ENCODE data around the gene CYTH1.

Gene CYTH1

DNA sequence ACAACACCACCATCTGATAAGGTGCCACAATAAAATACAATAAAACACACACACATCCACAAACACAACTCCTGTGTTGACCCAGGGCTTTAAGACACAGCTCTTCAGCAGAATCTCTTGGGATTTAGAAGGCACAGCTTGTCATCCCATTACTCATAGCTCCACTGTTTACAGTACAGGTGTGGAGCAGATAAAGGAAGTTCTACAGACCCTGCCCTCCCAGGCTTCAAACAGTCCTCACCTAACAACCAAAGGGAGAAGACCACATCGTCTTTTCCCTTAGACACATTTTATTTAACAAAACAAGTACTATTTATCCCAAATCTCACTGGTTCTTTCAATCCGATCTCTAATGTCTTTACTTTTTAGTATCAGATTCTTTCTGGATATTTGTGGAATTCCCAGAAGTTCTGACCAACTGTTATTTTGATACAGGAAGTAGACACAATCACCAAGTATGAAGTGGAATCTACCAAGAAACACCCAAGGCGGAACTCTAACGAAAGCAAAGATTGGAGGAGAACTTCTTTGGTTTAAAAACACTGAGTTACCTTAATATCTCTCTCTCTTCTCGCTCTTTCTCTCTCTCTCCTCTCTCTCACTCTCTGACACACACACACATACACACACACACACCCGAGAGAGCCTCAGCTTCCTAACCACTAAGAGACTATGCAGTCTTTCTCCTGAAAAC is 46.1 kb downstream of the CYTH1 start:
- no peak for DNase-seq (ENCODE audit: low read depth in 2 of 2)

DNA sequence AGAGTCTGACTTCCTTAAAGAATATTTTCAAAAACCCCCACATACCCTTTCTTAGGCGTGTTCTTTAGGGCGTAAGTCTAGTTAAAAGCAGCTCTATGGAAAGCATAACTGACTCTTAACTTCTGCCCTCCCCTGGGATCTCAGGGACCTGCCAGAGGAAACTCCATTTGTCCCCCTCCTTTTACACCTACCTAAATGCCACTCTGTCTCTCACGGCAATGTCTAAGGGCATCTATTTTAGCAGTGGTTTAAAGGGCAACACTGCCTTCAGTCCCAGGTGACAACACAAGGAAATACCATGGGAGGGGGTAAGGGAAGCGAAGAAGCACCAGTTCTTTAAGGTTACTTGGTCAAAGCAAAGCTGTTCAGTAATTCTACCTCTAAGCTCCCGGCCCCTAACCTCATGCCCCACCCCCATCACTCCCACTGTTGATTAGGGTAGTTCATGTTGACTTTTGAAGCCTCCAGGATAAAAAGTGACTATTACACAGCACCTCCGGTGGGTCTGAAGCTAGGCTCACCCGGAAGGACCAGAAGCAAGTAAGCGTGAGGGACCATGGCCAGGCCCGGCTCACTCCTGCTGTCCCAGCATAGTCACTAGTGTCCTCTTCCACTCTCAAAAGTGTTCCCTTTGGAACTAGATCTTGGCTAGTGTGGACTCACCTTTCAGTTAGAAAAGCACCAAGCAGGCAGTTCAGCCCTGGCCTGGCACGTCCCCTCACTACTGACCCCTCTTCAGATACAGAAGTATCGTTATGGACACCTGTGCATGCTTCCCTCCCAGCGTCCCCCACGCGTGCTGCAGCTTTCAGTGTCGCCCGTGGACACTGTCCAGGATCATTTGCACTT is 47.1 kb downstream of the CYTH1 start:
- DNase-seq (ENCODE audit: low read depth in 2 of 2): no peak

DNA sequence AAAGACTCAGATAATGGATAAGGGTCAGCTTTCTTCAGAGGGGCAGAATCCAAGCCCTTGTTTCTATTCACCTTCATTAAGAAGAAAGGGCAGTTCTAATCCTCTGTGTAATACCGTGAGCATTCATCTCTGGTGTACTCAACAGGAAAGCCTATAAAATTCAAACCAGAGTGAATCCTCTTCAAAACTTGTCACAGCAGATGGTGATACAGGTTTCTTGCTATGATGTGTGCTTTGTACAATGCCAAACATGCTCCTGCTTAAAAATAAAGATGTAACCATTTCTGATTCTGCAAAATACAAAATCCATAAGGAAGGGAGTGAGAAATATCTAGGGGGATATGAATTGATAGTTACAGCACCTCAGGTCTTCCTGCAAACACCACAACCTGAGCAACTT is 49.7 kb downstream of the CYTH1 start:
- no peak for DNase-seq (ENCODE audit: low read depth in 2 of 2)

DNA sequence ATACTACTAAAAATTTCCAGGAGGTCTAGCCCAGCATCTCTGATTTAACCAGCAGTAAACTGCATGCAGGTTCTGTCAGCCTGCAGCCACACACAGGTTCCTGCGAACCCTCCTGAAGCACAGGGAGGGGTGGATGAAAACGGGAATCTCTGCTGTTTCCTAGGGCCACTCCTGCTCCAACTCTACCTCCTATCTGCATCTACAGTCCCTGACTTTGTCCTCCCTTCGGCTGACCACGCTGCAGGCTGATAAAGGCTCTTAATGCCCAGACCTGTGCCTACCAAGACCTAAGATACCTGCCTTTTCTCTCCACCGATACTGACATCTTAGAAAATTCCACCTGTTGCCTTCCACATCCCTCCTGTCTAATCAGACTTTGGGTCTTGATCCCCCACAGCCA is 50.2 kb downstream of the CYTH1 start:
- DNase-seq (ENCODE audit: low read depth in 2 of 2): no peak

DNA sequence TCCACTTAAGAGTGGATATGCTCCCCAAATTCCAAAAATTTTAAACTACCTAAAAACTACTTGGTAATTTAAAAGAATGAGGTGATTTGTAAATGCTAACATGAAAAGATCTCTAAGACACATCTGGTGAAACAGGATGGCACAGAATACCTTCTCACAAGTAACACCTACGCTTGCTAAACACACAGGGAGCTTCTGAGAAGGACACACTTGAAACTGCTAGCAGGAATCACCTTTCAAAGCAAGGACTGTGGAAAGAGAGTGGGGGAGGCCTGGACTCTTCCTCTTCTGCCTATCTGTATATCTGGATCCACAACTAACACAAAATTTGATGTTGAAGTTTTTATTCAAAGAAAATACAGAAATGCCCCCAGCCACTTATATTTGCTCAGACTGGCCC is 52.4 kb downstream of the CYTH1 start:
- DNase-seq (ENCODE audit: low read depth in 2 of 2): no peak

DNA sequence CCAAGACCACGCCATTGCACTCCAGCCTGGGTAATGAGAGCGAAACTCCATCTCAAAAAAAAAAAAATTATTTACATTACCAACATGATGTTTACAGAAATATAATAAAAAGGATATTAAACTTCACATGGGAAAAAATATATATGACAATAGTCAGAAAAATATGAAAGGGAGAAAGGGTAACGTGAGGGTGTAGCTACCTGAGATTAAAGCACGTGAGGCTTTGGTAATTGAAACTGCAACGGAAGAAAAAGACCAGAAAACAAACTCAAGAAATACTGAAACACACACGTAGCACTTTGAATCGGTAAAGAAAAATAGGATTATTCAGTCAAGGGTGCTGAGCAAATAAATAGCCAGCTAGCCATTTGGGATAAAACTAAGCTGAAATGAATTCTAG is 53.6 kb downstream of the CYTH1 start:
- no peak for DNase-seq (ENCODE audit: low read depth in 2 of 2)

DNA sequence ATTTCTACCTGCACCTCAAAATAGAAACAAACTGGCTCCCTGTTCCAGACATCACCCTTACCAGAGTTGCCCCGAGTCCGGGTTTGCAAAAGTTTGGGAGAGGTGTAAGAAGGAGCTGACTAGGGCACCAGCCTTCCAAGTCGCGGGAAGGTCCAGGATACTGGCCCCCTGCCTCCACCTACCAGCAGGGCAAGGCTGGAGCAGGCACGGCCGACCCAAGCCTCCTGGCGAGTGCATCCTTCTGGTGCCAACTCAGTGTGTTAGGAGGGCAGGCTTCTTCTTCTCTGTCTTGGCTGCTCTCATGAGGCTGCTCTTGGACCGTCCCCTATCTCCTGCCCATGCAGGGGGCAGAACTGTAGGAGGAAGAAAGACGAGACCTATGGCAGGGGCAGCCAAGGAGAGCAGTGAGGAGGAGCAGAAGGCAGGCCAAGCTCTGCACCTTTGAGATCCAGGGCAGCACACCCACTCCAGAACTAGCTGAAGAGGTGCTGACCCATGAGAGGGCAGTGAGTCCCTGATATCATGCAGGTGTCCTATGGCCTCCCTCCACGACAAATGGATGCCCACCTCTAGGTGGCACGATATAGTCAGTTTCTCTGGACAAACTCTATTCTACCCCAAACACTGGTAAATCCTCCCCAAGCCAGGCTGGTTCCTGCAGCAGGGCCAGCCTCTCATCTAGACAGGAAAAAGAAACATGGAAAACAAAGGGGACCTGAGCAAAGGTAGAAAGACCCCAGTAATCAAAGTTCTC is 54.4 kb downstream of the CYTH1 start:
- no peak for DNase-seq (ENCODE audit: low read depth in 2 of 2)

DNA sequence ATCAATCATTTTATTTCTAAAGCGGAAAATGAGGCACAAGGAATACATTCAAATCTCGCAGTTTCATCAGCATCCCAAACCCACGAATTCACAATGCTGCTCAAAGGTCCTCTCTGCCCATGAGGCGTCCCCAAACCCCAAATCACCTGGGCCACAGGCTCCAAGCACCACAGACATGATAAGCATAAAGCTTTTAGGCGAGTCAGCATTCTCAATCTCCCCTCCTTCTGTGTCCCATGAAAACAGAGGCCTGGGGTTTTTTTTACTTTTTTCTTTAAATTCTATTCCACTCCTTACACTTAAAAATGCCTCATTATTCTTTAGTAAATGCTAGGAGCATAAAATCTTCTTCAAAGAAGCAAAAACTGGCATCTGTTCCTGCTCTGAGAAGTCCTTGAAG is 55.0 kb downstream of the CYTH1 start:
- DNase-seq (ENCODE audit: low read depth in 2 of 2): no peak

DNA sequence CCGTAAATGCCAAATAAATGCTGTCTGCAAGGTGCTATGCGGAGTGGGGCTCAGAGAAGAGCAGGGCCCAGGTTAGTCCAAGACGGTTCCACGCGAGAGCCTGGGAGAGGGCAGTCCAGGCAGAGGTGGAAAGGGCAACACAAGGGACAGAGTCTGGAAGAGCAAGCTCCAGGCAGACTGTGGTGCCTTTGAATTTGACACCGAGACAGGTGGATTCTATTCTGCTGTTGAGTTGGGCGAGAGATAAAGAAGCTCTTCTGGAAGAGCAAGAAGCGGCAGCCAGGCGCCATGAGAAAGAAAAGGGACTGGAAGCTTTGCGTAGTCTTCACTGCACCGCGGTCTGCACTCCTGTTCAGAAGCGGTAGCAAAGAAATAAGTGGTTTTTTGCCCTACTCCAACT is 55.6 kb downstream of the CYTH1 start:
- DNase-seq (ENCODE audit: low read depth in 2 of 2): no peak

DNA sequence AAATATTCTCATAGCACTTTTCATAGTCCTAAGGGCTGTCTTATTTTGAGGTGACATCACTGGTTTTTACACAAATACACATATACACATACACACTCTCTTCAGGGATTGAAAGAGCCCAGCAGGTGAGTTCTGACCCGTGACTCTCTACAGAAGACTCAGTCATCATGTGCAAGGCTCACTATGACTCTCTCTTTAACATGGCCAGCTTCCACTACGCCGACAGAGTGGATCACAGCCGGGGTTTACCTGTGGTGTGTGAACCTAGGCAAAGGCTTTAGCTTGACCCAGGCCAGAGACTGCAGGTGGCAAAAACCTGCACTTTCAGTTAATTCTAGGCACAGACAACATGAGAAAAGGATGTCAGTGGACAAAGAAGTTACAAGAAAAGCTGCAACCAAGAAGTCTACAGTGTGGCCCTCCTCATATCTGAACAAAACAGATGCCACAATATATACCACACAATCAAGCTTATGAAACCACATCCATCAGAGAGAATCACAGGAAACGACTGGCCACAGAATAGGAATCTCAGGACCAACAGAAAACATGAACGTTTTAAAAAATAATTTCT is 56.5 kb downstream of the CYTH1 start:
- no peak for DNase-seq (ENCODE audit: low read depth in 2 of 2)

DNA sequence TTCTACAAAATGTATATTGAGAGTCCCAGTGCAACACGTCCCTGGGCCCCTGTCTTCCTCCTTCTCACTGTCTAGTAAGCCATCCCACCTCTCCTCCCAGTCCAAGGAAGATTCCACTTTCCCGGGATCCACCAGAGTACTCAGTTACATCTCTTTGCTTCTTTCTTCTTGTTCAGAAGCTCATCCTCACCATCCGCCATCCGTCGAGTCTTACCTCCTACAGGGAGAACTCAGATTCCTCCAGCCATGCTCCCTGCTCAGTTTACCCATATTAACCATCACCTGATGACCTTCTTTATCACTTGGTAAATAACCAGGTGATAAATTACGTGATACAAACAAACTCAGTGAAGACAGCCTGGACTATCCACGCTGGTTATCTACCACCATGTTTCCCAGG is 57.1 kb downstream of the CYTH1 start:
- no peak for DNase-seq (ENCODE audit: low read depth in 2 of 2)

DNA sequence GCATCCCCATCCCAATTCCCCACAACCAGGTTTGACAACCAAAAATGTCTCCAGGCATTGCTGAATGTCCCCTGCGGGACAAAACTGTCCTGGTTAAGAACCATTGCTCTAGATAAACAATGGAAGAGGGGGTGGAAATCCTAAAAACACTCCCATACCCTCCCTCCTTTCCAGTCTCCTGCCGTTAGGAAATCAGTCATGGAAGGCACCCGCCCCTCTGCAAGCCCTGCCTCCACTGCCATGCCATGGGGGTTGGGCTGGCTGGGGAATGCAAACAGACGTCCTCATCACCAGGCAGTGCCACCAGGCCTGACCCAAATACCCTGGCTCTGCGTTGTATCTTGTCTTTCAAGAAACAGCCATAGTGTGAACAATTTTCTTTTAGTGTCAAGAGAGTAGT is 57.5 kb downstream of the CYTH1 start:
- DNase-seq (ENCODE audit: low read depth in 2 of 2): no peak

DNA sequence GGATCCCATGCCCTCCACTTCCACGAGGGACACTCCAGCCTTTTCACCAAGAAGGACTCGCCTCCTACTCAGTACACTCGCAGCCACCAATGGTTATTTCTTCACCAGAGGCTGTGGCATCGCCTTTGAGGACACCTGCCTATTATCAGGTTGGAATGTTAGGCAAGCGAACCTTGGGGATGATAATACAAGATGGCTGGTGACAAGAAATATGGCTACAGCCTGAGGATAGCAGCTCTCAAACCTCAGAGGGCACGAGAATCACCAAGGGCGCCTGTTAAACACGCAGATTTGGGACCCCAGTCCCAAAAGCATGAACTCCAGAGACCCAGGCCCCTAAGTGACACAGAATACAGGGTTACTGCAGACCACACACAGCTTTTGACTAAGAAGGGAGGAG is 58.1 kb downstream of the CYTH1 start:
- no peak for DNase-seq (ENCODE audit: low read depth in 2 of 2)

DNA sequence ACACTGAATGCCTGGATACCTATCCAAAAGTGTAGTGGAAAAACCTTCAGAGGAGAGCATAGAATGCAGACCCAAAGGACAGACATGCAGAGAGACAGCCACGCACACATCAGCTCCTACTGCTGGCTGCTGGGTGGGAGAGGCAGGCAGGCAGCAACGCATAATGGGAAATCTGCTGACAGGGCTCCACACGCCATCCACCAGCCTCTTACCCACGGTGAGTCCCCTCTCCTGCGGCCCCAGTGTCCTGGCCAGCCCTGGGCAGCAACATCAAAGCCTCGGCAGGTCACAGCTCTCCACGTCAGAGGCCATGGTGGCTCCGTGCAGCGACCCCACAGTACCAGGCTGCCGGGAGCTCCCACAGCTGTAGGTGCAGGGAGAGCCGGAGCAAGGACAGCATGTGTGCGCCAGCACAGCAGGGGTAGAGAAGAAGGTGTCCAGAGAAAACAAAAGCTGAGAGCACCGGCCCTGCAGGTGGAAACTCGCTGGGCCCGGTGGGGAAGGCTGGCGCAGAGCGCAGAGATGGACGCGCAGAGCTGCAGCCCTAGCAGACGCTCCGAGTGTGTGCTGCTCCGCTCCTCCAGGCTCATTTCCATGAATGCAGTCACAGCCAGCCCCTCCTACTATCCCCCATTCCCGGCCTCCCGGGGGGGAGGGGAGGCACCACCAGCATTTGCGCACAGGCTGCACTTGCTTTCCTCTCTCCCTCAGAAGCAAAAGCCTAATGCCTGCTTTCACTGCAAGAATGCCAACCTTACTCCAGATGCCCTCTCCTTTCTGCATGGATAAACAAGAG is 58.9 kb downstream of the CYTH1 start:
- DNase-seq (ENCODE audit: low read depth in 2 of 2): no peak

DNA sequence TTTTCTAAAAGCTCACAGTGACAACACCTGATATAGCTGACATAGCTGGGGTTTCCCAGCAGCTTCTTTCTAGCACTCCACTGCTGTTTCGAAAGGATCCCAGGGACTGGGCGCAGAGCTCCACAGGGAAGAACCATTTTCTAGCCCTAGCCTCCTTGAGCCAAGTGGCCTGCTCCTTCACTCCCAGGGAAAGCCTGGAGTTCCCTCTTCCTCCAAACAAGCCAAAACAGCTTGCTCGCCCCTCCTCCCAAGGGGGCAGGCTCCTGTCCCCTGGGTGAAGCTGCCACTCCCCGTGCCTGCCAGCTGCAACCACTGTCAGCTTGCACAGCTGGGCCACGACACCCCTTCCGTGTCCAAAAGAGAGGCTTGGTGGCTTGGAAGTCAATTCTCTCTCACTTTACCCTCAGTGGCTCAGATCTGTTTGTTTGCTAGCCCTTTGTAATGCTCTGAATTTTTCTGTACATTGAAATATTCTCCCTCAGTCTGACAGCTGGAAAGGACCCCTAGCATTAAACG is 59.8 kb downstream of the CYTH1 start:
- no peak for DNase-seq (ENCODE audit: low read depth in 2 of 2)

DNA sequence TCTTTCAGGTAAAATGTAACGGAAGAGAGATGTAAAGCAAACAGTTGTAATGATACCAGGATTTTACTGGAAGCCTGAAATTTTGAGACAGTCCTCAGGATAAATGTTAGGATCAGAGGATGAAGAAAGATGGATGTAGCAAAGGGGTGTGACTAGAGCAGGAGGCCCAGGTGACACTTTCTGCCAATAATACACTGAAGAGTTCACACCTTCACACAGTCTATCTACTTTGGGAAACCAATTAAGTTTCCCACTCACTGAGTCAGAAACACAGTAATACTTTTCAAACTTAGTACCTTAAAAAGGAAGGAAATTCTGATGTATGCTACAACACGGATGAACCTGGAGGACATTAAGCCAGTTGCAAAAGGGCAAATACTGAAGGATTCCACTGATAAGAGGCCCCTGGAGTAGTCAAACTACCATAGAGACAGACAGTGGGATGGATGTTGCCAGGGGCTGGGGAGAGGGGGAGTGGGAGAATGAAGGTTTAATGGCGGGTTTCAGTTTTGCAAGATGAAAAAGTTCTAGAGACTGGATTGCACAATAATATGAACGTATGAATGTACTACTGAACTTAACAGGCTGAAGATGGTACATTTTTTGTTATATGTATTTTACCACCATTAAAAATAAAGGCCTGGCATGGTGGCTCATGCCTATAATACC is 62.3 kb downstream of the CYTH1 start:
- no peak for DNase-seq (ENCODE audit: low read depth in 2 of 2)

DNA sequence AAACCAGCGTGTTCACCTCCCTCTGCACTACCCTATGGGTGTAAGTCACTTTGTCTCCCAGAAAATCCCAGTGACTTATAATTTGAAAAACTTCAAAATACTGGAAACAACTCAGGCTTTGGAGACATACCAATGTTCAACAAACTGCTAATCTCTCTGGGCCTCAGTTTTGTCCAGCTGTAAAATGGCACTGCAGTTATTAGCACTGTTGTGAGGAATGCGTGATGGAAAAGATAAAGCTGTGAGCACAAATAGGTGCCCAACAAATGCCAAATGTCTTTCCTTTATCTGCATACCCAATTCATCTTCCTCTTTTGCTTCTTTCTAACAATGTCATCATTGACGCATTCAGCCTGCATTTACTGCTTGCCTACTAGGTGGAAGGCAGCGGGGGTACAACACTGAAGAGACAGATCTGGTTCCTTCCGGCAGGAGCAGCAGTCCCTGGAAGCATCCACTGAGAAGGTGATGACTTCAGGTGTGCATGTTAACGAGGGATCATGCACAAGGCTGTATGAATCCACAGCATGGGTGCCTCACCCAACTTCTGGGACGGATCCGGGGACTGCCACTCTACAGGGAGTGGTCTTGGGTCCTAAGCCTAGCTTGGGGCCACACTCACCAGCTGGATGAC is 63.4 kb downstream of the CYTH1 start:
- no peak for DNase-seq (ENCODE audit: low read depth in 2 of 2)

DNA sequence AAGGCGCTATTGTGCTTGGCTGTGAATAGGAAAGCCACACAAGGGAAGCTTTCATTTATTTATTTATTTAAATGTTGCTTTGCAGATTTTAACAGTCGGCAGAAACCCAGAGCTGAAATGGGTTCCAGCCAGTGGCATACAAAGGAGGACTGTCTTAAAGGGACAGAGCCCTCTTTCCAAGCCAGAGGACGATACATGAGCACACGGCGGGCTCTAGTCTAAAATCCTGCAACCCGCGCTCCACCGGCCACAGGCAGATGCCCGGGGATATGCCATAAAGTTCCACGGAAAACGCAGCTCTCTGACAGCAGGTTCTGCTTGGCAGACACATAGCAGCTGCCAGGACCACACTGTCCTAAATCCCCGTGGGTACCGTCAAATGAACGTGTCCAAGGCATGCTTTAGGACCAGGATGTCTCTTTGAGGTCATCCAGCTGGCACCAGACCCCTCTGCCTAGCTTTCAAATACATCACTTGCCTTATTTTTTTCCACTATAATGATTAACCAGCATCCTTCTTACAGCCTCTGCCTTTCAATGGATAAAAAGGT is 64.6 kb downstream of the CYTH1 start:
- no peak for DNase-seq (ENCODE audit: low read depth in 2 of 2)

DNA sequence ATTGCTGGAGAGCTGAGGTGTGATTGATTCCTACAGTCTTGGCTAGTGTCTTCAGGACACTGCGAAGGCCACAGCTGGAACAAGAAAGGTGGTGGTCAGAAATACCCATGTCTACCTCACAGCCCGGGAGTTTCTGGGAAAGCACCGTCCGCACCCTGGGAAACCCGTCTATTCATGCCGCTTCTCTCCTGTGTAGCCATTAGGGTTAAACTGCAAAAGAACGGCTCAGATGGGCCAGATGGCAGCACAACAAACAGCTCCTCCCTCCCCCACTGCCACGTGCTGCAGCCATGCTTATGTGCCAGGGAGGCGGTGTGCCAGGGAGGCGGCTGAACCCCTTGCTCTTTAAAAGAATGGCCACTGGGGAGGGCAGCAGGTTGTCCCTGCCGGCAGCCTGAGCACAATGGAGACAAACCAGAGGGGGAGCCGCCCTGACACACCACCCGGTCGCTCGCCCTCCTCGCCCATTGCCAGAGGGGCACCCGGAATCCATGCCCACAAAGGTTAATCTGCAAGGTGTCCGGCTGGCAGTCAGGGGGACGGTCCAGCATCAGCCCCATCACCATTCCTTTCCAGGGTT is 65.2 kb downstream of the CYTH1 start:
- no peak for DNase-seq (ENCODE audit: low read depth in 2 of 2)

DNA sequence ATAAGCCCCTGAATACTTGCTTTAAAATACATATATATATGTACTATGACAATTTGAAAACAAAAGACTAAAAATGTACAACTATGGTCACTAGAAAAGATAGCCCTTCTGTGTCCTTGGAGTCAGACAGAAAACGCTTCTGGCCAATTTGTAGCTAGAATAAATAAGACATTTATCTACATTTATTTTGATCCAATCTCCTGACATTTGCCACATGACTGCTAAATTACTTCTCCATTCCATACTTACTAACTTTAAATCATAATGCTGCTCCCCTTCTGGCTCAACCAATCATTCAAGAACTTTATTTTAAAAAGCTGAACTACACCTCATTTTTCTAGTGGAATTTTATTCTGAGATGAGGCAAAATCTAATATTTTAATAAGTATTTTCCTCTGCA is 65.8 kb downstream of the CYTH1 start:
- DNase-seq (ENCODE audit: low read depth in 2 of 2): no peak
